Measurements from ENCODE around the gene USP10. TPM values are rescaled to one million over a fixed set of nuclear protein-coding genes. Genes with fewer than 3 reads are reported as not detected.
A peak's percentile ranks its signal among the peaks of the same experiment; 100 is the strongest.

The USP10 gene
- total and polyA plus RNA-seq, 2 donors (not counting 3 experiments of a cell fraction or from before 2014, with no cell fraction given): 84.0 to 115 TPM

- peaks cover 2% of the 10 kb centered on the region for H4K20me1 ChIP-seq (replicated peaks; ENCODE audit: control insufficient read depth, extremely low read depth, insufficient read depth, low read length)
- no peaks in the 10 kb centered on the region for H3K36me3 ChIP-seq (ENCODE audit: control insufficient read depth in 2 of 2, extremely low read depth in 1 of 2, insufficient read depth in 2 of 2, low read length in 2 of 2)
- no peaks in the 10 kb centered on the region for H3K9me1 ChIP-seq (replicated peaks; ENCODE audit: control insufficient read depth, extremely low read depth, insufficient read depth, low read length)
- no peak for FAIRE-seq
- H3K27me3 ChIP-seq (ENCODE audit: control insufficient read depth in 2 of 2, insufficient read depth in 2 of 2, low read length in 2 of 2): no peaks in the 10 kb centered on the region
- TF ChIP-seq POLR2AphosphoS5 (IDR thresholded peaks at IDR 0.05; ENCODE audit: insufficient read depth, low read depth, low read length): no peak
- no peak for TF ChIP-seq MAX (IDR thresholded peaks at IDR 0.05; ENCODE audit: insufficient read depth, insufficient read length)
- TF ChIP-seq MYC (IDR thresholded peaks at IDR 0.05; ENCODE audit: low read depth, low read length): no peak
- TF ChIP-seq JUN (IDR thresholded peaks at IDR 0.05; ENCODE audit: borderline replicate concordance, insufficient read depth, insufficient read length, low read depth): no peak
- TF ChIP-seq EZH2 (IDR thresholded peaks at IDR 0.05; ENCODE audit: borderline replicate concordance, low read depth, low read length, severe bottlenecking): no peak
- no peak for TF ChIP-seq FOS (IDR thresholded peaks at IDR 0.05; ENCODE audit: borderline replicate concordance, insufficient read depth, low read length)
- TF ChIP-seq GATA2 (IDR thresholded peaks at IDR 0.05; ENCODE audit: insufficient read depth, insufficient read length, low read depth, low read length): no peak
- TF ChIP-seq POLR2A (IDR thresholded peaks at IDR 0.05; ENCODE audit: low read depth, low read length): no peak
- intact Hi-C loops (cut with micrococcal nuclease): no loop called here
- H3K9me3 ChIP-seq (replicated peaks; ENCODE audit: control insufficient read depth, insufficient read depth, low read length): no peaks in the 10 kb centered on the region
- H3K27ac ChIP-seq (ENCODE audit: insufficient read depth, low read depth, low read length): no peak overlapping the region
- H3K9ac ChIP-seq (replicated peaks; ENCODE audit: extremely low read depth, insufficient read depth, low read length): no peak overlapping the region
- CTCF ChIA-PET: interaction anchor here (0.7 to 1.6 kb wide), 5 partner anchors 10 to 210 kb away, joined by 3 to 8 read pairs (median 5); no protein-coding TSS in a partner anchor
- no TSS peak for BruUV-seq (replicated peaks)
- dilution Hi-C loops (cut with MboI; ENCODE audit: extremely low pct_ligation_motif_present, low sequenced_read_pairs): no loop called here
- DNase-seq (ENCODE audit: low read depth, low spot score): no peak
- no peak overlapping the region for H3K4me2 ChIP-seq (ENCODE audit: insufficient read depth, low read length)
- POLR2A ChIA-PET: interaction anchor here (0.6 kb wide), 1 partner anchor 37 kb away, joined by 4 read pairs; no protein-coding TSS in a partner anchor
- H3K4me1 ChIP-seq (ENCODE audit: control insufficient read depth, extremely low read depth, insufficient read depth, low read length): peaks cover 12% of the 10 kb centered on the region
- H3K79me2 ChIP-seq (ENCODE audit: control insufficient read depth, insufficient read depth, low read length): peaks cover 99% of the 10 kb centered on the region
- no peak overlapping the region for H3K4me3 ChIP-seq (replicated peaks in 1 of 3; ENCODE audit: insufficient read depth in 1 of 3, low read depth in 1 of 3, low read length in 3 of 3)
- H2AFZ ChIP-seq (ENCODE audit: low read depth, low read length): no peak overlapping the region
Observed at GRCh38 chr16:84716740-84717139, 16.9 kb downstream of the USP10 start.

- H3K4me2 ChIP-seq (ENCODE audit: insufficient read depth, low read length): no peak overlapping the region
- no peak overlapping the region for H2AFZ ChIP-seq (ENCODE audit: low read depth, low read length)
- no TSS peak for BruUV-seq (replicated peaks)
- no peaks in the 10 kb centered on the region for H3K9me3 ChIP-seq (replicated peaks; ENCODE audit: control insufficient read depth, insufficient read depth, low read length)
- peaks cover 2% of the 10 kb centered on the region for H4K20me1 ChIP-seq (replicated peaks; ENCODE audit: control insufficient read depth, extremely low read depth, insufficient read depth, low read length)
- TF ChIP-seq FOS (IDR thresholded peaks at IDR 0.05; ENCODE audit: borderline replicate concordance, insufficient read depth, low read length) (peak; percentile 20), MYC (IDR thresholded peaks at IDR 0.05; ENCODE audit: low read depth, low read length) (no peak)
- intact Hi-C loops (cut with micrococcal nuclease) (no loop called here), dilution Hi-C loops (cut with MboI; ENCODE audit: extremely low pct_ligation_motif_present, low sequenced_read_pairs) (no loop called here)
- CTCF ChIA-PET: interaction anchor here (0.7 to 1.6 kb wide), 4 partner anchors 9 to 211 kb away, joined by 3 to 8 read pairs (median 5); no protein-coding TSS in a partner anchor
- H3K27ac ChIP-seq (ENCODE audit: insufficient read depth, low read depth, low read length): no peak overlapping the region
- H3K79me2 ChIP-seq (ENCODE audit: control insufficient read depth, insufficient read depth, low read length): peaks cover 99% of the 10 kb centered on the region
- H3K27me3 ChIP-seq (ENCODE audit: control insufficient read depth in 2 of 2, insufficient read depth in 2 of 2, low read length in 2 of 2): no peaks in the 10 kb centered on the region
- no peak overlapping the region for H3K4me3 ChIP-seq (replicated peaks in 1 of 3; ENCODE audit: insufficient read depth in 1 of 3, low read depth in 1 of 3, low read length in 3 of 3)
- POLR2A ChIA-PET: interaction anchor here (0.6 kb wide), 1 partner anchor 38 kb away, joined by 4 read pairs; no protein-coding TSS in a partner anchor
- H3K9ac ChIP-seq (replicated peaks; ENCODE audit: extremely low read depth, insufficient read depth, low read length): no peak overlapping the region
- no peaks in the 10 kb centered on the region for H3K36me3 ChIP-seq (ENCODE audit: control insufficient read depth in 2 of 2, extremely low read depth in 1 of 2, insufficient read depth in 2 of 2, low read length in 2 of 2)
- no peaks in the 10 kb centered on the region for H3K9me1 ChIP-seq (replicated peaks; ENCODE audit: control insufficient read depth, extremely low read depth, insufficient read depth, low read length)
- peaks cover 12% of the 10 kb centered on the region for H3K4me1 ChIP-seq (ENCODE audit: control insufficient read depth, extremely low read depth, insufficient read depth, low read length)
- FAIRE-seq: no peak
- DNase-seq (ENCODE audit: low read depth, low spot score): no peak
Observed at GRCh38 chr16:84717484-84717883, 17.7 kb downstream of the USP10 start.

All from endothelial cell of umbilical vein (primary cell).